Bronchial epithelial cell (primary cell): ENCODE data around the gene ACY1. TPM values are rescaled to one million over a fixed set of nuclear protein-coding genes. Genes with fewer than 3 reads are reported as not detected.

Experiments
- total RNA-seq: library from RNA; depleted of rRNA; stranded (reverse); fragments of >200 nt; gene quantifications from 2 replicates; pipeline ENCODE4 v1.2.1, GENCODE V29; 2014

Gene ACY1
- total RNA-seq, 1 donor from 2014 or later = 69.2 TPM

Other genes starting within 250 kb of the ACY1 start
- not detected in 2 replicates for gene IQCF6, start 204.3 kb upstream of the ACY1 start, total RNA-seq
- not detected in 2 replicates for gene IQCF2, start 121.9 kb upstream of the ACY1 start, total RNA-seq
- 0.53 TPM in 1 of 2 replicates, not detected in the other for gene IQCF5, start 107.9 kb upstream of the ACY1 start, total RNA-seq
- not detected in 2 replicates for gene IQCF1, start 80.2 kb upstream of the ACY1 start, total RNA-seq
- gene RRP9, start 41.6 kb upstream of the ACY1 start, total RNA-seq = 27.1 and 70.8 TPM in 2 replicates
- 3.6 and 5.0 TPM in 2 replicates for gene PARP3, start 41.2 kb upstream of the ACY1 start, total RNA-seq
- not detected in 2 replicates for gene GPR62, start 28.2 kb upstream of the ACY1 start, total RNA-seq
- 15.3 and 25.0 TPM in 2 replicates for gene PCBP4, start 16.1 kb upstream of the ACY1 start, total RNA-seq
- 17.7 and 18.4 TPM in 2 replicates for gene ABHD14B, start 9.5 kb upstream of the ACY1 start, total RNA-seq
- gene ABHD14A, start 8.5 kb upstream of the ACY1 start, total RNA-seq = 0.79 and 2.3 TPM in 2 replicates
- gene RPL29, start 12.4 kb downstream of the ACY1 start, total RNA-seq = 1,196 and 1,940 TPM in 2 replicates
- gene DUSP7, start 73.0 kb downstream of the ACY1 start, total RNA-seq = 38.2 and 42.4 TPM in 2 replicates
- gene POC1A, start 170.9 kb downstream of the ACY1 start, total RNA-seq = 1.8 and 3.3 TPM in 2 replicates
- gene ALAS1, start 214.6 kb downstream of the ACY1 start, total RNA-seq = 32.1 and 66.7 TPM in 2 replicates
- gene TLR9, start 242.1 kb downstream of the ACY1 start, total RNA-seq = not detected in 2 replicates